ENCODE measurements around the gene ERCC2. TPM values are rescaled to one million over a fixed set of nuclear protein-coding genes. Genes with fewer than 3 reads are reported as not detected.

Gene ERCC2
- 11.4 TPM for total RNA-seq
- long read RNA-seq, full-length matches to known transcripts, result 5 of 13 reads
- long read RNA-seq, partial matches to known transcripts, result 5 of 13 reads
- long read RNA-seq, other reads (novel, unspliced or antisense), result 3 of 13 reads

DNA sequence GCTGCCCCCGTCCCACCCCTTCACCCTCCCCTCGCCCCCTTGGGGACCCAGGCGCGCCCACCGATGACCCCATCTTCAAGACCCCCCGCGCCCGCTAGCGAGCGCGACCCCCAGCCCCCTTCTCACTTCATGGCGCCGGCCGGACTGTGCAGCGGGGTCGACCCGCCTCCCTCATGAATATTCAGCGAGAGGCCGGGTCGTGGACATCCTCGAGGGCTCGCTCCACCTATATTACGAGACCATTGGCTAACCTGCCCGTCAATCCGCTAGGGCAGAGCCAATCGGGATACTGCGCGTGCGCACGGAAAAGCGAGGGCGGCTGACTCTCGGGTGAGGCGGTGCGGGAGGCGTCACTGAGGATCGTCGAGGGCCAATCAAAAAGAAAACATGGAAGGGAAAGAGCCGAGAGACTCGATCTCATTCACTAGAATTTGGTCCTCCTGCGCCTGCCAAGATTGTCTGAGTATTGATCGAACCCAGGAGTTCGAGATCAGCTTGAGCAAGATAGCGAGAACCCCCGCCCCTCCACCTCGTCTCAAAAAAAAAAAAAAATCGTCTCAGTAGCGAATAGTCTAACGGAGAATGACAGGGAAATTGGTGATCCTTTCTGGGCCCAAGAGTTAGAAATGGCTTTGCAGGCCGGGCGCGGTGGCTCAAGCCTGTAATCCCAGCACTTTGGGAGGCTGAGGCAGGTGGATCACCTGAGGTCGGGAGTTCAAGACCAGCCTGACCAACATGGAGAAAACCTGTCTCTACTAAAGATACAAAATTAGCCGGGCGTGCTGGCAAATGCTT, at the start of gene ERCC2:
Gene ERCC2, minus strand, starts transcription at position 164 of the 795 bp plus-strand sequence. Its CDS starts 33 bp downstream, at position 131.
- Histone ChIP-seq H3K27ac (replicated peaks) (peak within 1 kb of the TSS; percentile 87), H3K36me3 (no peaks in the 10 kb centered on the region), H3K9me3 (replicated peaks) (no peaks in the 10 kb centered on the region)

GRCh38 chr19:45419895-45420294, 49.5 kb upstream of the ERCC2 start:
- peaks cover 51% of the 10 kb centered on the region for H3K36me3 ChIP-seq
- H3K9me3 ChIP-seq (replicated peaks), result no peaks in the 10 kb centered on the region
- DNase-seq, result no peak
- no peaks in the 10 kb centered on the region for H3K27me3 ChIP-seq (ENCODE audit: low read depth)
- TF ChIP-seq, protein P1, sequence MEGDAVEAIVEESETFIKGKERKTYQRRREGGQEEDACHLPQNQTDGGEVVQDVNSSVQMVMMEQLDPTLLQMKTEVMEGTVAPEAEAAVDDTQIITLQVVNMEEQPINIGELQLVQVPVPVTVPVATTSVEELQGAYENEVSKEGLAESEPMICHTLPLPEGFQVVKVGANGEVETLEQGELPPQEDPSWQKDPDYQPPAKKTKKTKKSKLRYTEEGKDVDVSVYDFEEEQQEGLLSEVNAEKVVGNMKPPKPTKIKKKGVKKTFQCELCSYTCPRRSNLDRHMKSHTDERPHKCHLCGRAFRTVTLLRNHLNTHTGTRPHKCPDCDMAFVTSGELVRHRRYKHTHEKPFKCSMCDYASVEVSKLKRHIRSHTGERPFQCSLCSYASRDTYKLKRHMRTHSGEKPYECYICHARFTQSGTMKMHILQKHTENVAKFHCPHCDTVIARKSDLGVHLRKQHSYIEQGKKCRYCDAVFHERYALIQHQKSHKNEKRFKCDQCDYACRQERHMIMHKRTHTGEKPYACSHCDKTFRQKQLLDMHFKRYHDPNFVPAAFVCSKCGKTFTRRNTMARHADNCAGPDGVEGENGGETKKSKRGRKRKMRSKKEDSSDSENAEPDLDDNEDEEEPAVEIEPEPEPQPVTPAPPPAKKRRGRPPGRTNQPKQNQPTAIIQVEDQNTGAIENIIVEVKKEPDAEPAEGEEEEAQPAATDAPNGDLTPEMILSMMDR (IDR thresholded peaks at IDR 0.05; ENCODE audit: borderline replicate concordance), result no peak
- peaks cover 50% of the 10 kb centered on the region for H3K4me1 ChIP-seq
- intact Hi-C loops (cut with micrococcal nuclease), result no loop called here
- H3K4me3 ChIP-seq, result no peak overlapping the region
- H3K27ac ChIP-seq (replicated peaks), result no peak overlapping the region

More for the DNA sequence above, at the start of gene ERCC2:
- DNase-seq, result peak; percentile 99
- TF ChIP-seq, protein P1 (IDR thresholded peaks at IDR 0.05; ENCODE audit: borderline replicate concordance), result no peak
- Histone ChIP-seq H3K4me1 (peaks cover 24% of the 10 kb centered on the region), H3K4me3 (peak within 1 kb of the TSS; percentile 98), H3K27me3 (ENCODE audit: low read depth) (no peaks in the 10 kb centered on the region)
- intact Hi-C loops (cut with micrococcal nuclease), result no loop called here

DNA sequence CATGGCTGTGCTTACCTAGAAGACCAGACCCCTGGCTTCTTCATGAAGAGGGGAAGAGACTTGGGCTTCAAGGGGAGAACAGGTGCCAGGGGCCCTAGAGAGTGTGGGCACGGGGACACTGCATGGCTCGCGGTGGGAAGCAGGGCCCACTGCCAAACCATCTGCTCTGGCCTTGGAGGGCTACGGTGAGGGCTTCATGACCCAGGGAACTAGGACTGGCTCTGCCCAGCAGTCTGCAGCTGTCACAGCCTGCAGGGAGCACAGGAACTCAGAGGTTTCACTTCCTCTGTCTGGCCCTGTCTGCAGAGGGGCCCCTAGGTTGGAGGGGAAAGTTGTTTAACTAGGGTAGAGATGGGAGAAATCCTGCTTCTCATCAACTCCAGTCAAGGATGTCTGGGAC, 49.0 kb upstream of the ERCC2 start:
- TF ChIP-seq, protein P1 (IDR thresholded peaks at IDR 0.05; ENCODE audit: borderline replicate concordance), result no peak
- no peak overlapping the region for H3K27ac ChIP-seq (replicated peaks)
- no peak for DNase-seq

DNA sequence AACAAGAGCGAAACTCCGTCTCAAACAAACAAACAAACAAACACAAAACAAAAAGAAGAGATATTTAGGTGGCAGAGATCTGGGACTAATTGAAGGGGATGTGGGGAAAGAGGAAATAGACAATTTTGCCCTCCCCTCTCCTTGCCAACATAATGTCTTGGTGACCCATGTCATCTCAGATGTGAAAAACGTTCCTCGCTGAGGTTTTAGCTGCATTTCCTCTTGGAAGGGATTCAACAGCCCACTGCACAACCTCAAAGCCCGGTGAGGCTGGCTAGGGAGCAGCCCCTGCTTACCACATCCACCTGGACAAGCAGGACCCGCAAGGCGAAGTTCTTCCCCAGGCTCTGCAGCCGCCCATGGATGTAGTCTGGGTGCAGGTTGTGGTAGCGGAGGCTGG, 48.4 kb upstream of the ERCC2 start:
- intact Hi-C loops (cut with micrococcal nuclease), result no loop called here
- no peaks in the 10 kb centered on the region for H3K9me3 ChIP-seq (replicated peaks)
- DNase-seq, result no peak
- peaks cover 44% of the 10 kb centered on the region for H3K4me1 ChIP-seq
- H3K4me3 ChIP-seq, result no peak overlapping the region
- H3K36me3 ChIP-seq, result peaks cover 62% of the 10 kb centered on the region
- H3K27me3 ChIP-seq (ENCODE audit: low read depth), result no peaks in the 10 kb centered on the region
- TF ChIP-seq, protein P1 (IDR thresholded peaks at IDR 0.05; ENCODE audit: borderline replicate concordance), result no peak
- no peak overlapping the region for H3K27ac ChIP-seq (replicated peaks)

More for the DNA sequence above, 49.0 kb upstream of the ERCC2 start:
- intact Hi-C loops (cut with micrococcal nuclease), result no loop called here
- no peaks in the 10 kb centered on the region for H3K9me3 ChIP-seq (replicated peaks)
- no peak overlapping the region for H3K4me3 ChIP-seq
- H3K4me1 ChIP-seq, result peaks cover 45% of the 10 kb centered on the region
- H3K27me3 ChIP-seq (ENCODE audit: low read depth), result no peaks in the 10 kb centered on the region
- peaks cover 56% of the 10 kb centered on the region for H3K36me3 ChIP-seq

- peaks cover 33% of the 10 kb centered on the region for H3K4me1 ChIP-seq
- intact Hi-C loops (cut with micrococcal nuclease), result no loop called here
- no peaks in the 10 kb centered on the region for H3K27me3 ChIP-seq (ENCODE audit: low read depth)
- TF ChIP-seq, protein P1 (IDR thresholded peaks at IDR 0.05; ENCODE audit: borderline replicate concordance), result no peak
- H3K9me3 ChIP-seq (replicated peaks), result no peaks in the 10 kb centered on the region
- no peak overlapping the region for H3K4me3 ChIP-seq
- no peak for DNase-seq
- H3K27ac ChIP-seq (replicated peaks), result peak overlapping the region; percentile 73
- H3K36me3 ChIP-seq, result peaks cover 77% of the 10 kb centered on the region
Observed at GRCh38 chr19:45417151-45417550, 46.8 kb upstream of the ERCC2 start.

Measured in left ventricle myocardium inferior (tissue), 1 donor.